ENCODE data around the gene TFAM. TPM values are rescaled to one million over a fixed set of nuclear protein-coding genes. Genes with fewer than 3 reads are reported as not detected.

TFAM gene
- total RNA-seq, 1 experiment from 2014 or later, result 57.6 TPM

Other genes starting within 250 kb of the TFAM start
- 5.5 TPM for gene IPMK, start 117.5 kb upstream of the TFAM start, total RNA-seq (2021; ENCODE audit: unreplicated experiment)
- gene CISD1, start 116.2 kb upstream of the TFAM start, total RNA-seq (2021; ENCODE audit: unreplicated experiment), result 47.3 TPM
- gene UBE2D1, start 50.4 kb upstream of the TFAM start, total RNA-seq (2021; ENCODE audit: unreplicated experiment), result 15.5 TPM
- not detected for gene BICC1, start 127.5 kb downstream of the TFAM start, total RNA-seq (2021; ENCODE audit: unreplicated experiment)

Measured in HCT116 (cell line).